GM12878 (cell line): Measurements from ENCODE around the gene TRAPPC2B. TPM values are rescaled to one million over a fixed set of nuclear protein-coding genes. Genes with fewer than 3 reads are reported as not detected.

Experiments used
- ATF3 ChIP-seq: IDR thresholded peaks from 2 replicates; pipeline ENCODE4 v1.6.1; 2011; ENCODE audit warnings: low read depth, mild to moderate bottlenecking, low read length, moderate library complexity, borderline replicate concordance; ENCODE audit errors: extremely low read depth
- ATF7 ChIP-seq: fragments of 450-650 bp; IDR thresholded peaks from 2 replicates; pipeline ENCODE4 v1.6.1; 2016; ENCODE audit warnings: low read depth, mild to moderate bottlenecking
- BMI1 ChIP-seq: fragments of 450-650 bp; IDR thresholded peaks from 2 replicates; pipeline ENCODE4 v1.6.1; 2016; ENCODE audit warnings: mild to moderate bottlenecking, moderate library complexity, borderline replicate concordance
- BRCA1 ChIP-seq: IDR thresholded peaks from 2 replicates; pipeline ENCODE4 v1.6.1; 2011; ENCODE audit warnings: low read depth, low read length, improper control_type of control experiment
- CBX5 ChIP-seq: sonication (generic); IDR thresholded peaks from 2 replicates; pipeline ENCODE4 v1.6.1; 2016; ENCODE audit warnings: low read depth, moderate library complexity, mild to moderate bottlenecking, inconsistent platforms
- HDAC2 ChIP-seq: fragments of 200-600 bp; sonication (generic); IDR thresholded peaks from 2 replicates; pipeline ENCODE4 v1.6.1; 2017
- IKZF1 ChIP-seq: fragments of 450-650 bp; conservative IDR thresholded peaks from 2 replicates; pipeline ENCODE4 v1.6.1; 2017; ENCODE audit warnings: antibody characterized with exemption, mild to moderate bottlenecking
- IKZF2 ChIP-seq, 2 experiments: fragments of 450-650 bp; IDR thresholded peaks; 2 replicates each; pipeline ENCODE4 v1.6.1; 2017; ENCODE audit warnings: mild to moderate bottlenecking in 2 of 2, moderate library complexity in 2 of 2
- IRF3 ChIP-seq: fragments of 450-650 bp; IDR thresholded peaks from 2 replicates; pipeline ENCODE4 v1.6.1; 2014; ENCODE audit warnings: mild to moderate bottlenecking
- KDM1A ChIP-seq: fragments of 200-600 bp; sonication (generic); IDR thresholded peaks from 2 replicates; pipeline ENCODE4 v1.6.1; 2016; ENCODE audit warnings: borderline replicate concordance
- NR2C1 ChIP-seq: fragments of 450-650 bp; IDR thresholded peaks from 2 replicates; pipeline ENCODE4 v1.6.1; 2017; ENCODE audit warnings: antibody characterized with exemption, mild to moderate bottlenecking, moderate library complexity
- NR2C2 ChIP-seq: IDR thresholded peaks from 2 replicates; pipeline ENCODE4 v1.6.1; 2011; ENCODE audit warnings: borderline replicate concordance, low read depth; ENCODE audit not compliant: control insufficient read depth, insufficient read length
- POLR2AphosphoS2 ChIP-seq: IDR thresholded peaks from 2 replicates; pipeline ENCODE4 v1.6.1; 2011; ENCODE audit warnings: low read depth, mild to moderate bottlenecking, low read length, improper control_type of control experiment, moderate library complexity
- RUNX3 ChIP-seq: IDR thresholded peaks from 2 replicates; pipeline ENCODE4 v1.6.1; 2012; ENCODE audit warnings: low read length, inconsistent platforms
- SMARCA5 ChIP-seq: fragments of 450-650 bp; IDR thresholded peaks from 2 replicates; pipeline ENCODE4 v1.6.1; 2017; ENCODE audit warnings: mild to moderate bottlenecking
- TARDBP ChIP-seq: IDR thresholded peaks from 2 replicates; pipeline ENCODE4 v1.6.1; 2016; ENCODE audit warnings: borderline replicate concordance
- ZNF207 ChIP-seq: fragments of 450-650 bp; IDR thresholded peaks from 2 replicates; pipeline ENCODE4 v1.6.1; 2014; ENCODE audit warnings: antibody characterized with exemption, mild to moderate bottlenecking, borderline replicate concordance
- ZSCAN29 ChIP-seq: fragments of 450-650 bp; IDR thresholded peaks from 2 replicates; pipeline ENCODE4 v1.6.1; 2017; ENCODE audit warnings: mild to moderate bottlenecking, moderate library complexity
- polyA plus RNA-seq, 11 experiments: library from polyadenylated mRNA; depleted of rRNA in 4 of 11; unstranded in 6 of 11; stranded (reverse) in 5 of 11; fragments of >200 nt; fragmentation: Nextera tagmentation in 4 of 11; fragmentation: Illumina TruSeq in 1 of 11; extraction: Ambion mirVana in 4 of 11; extraction: Trizol in 1 of 11; gene quantifications; 1 replicate in 1 of 11; 2 replicates in 10 of 11; pipeline versions ENCODE4 v1.2.1 to v1.2.3, GENCODE V29; 2011 to 2016; ENCODE audit warnings: inconsistent platforms in 2 of 11, missing spikeins in 2 of 11, low read depth in 1 of 11
- total RNA-seq, 4 experiments: library from RNA; depleted of rRNA in 3 of 4; stranded (reverse); fragments of >200 nt in 3 of 4; fragmentation: Illumina TruSeq in 1 of 4; extraction: Trizol in 1 of 4; gene quantifications; 2 replicates each; pipeline versions ENCODE4 v1.2.1 to v1.2.3, GENCODE V29; 2013 to 2021
- TF ChIP-seq, protein P1 (sequence below), 3 experiments: IDR thresholded peaks in 2 of 3; conservative IDR thresholded peaks in 1 of 3; 2 replicates each; pipeline ENCODE4 v1.5.1; 2011; ENCODE audit warnings: low read depth in 3 of 3, low read length in 3 of 3, mild to moderate bottlenecking in 3 of 3, control low read depth in 2 of 3, moderate library complexity in 2 of 3, inconsistent platforms in 1 of 3, mixed read lengths in 1 of 3; ENCODE audit not compliant: control insufficient read depth in 2 of 3, insufficient read depth in 1 of 3; ENCODE audit errors: extremely low read depth in 1 of 3
- TF ChIP-seq, protein P2 (sequence below): IDR thresholded peaks from 2 replicates; pipeline ENCODE4 v1.6.1; 2012; ENCODE audit warnings: mild to moderate bottlenecking, low read depth, low read length
- TF ChIP-seq, protein P3 (sequence below): IDR thresholded peaks from 2 replicates; pipeline ENCODE4 v1.6.1; 2012; ENCODE audit warnings: low read length, inconsistent platforms

The TRAPPC2B gene
- total and polyA plus RNA-seq, 10 of the 15 experiments (the other 5 are each of a cell fraction or from before 2014, with no cell fraction given), result 10.6 to 86.4 (median 25.6) TPM

GRCh38 chr19:57410877-57411671 is 47.7 kb downstream of the TRAPPC2B start, which contains the start of gene ZNF17 (continued):
- TF ChIP-seq RUNX3 (no peak), CBX5 (no peak), KDM1A (no peak), NR2C1 (peak; percentile 88), TARDBP (peak; percentile 53; the same call in 1 of the 2 replicates), IKZF2 (IDR thresholded peaks at IDR 0.05) (no peak), BRCA1 (no peak), ATF7 (0 out of 2 replicates have a peak, but pooled peaks have one; percentile 16), POLR2AphosphoS2 (peak; percentile 74; the same call in 1 of the 2 replicates), ZNF207 (no peak), IKZF1 (peak; percentile 94), SMARCA5 (no peak), BMI1 (no peak), ATF3 (no peak), NR2C2 (no peak), IRF3 (peak; percentile 70), HDAC2 (no peak), ZSCAN29 (no peak)
- TF ChIP-seq, protein P1, sequence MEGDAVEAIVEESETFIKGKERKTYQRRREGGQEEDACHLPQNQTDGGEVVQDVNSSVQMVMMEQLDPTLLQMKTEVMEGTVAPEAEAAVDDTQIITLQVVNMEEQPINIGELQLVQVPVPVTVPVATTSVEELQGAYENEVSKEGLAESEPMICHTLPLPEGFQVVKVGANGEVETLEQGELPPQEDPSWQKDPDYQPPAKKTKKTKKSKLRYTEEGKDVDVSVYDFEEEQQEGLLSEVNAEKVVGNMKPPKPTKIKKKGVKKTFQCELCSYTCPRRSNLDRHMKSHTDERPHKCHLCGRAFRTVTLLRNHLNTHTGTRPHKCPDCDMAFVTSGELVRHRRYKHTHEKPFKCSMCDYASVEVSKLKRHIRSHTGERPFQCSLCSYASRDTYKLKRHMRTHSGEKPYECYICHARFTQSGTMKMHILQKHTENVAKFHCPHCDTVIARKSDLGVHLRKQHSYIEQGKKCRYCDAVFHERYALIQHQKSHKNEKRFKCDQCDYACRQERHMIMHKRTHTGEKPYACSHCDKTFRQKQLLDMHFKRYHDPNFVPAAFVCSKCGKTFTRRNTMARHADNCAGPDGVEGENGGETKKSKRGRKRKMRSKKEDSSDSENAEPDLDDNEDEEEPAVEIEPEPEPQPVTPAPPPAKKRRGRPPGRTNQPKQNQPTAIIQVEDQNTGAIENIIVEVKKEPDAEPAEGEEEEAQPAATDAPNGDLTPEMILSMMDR (IDR thresholded peaks at IDR 0.05 in 2 of 3, conservative IDR thresholded peaks at IDR 0.05 in 1 of 3; ENCODE audit: control insufficient read depth in 2 of 3, extremely low read depth in 1 of 3, insufficient read depth in 1 of 3, low read depth in 3 of 3, low read length in 3 of 3), result no peak
- TF ChIP-seq, protein P2, sequence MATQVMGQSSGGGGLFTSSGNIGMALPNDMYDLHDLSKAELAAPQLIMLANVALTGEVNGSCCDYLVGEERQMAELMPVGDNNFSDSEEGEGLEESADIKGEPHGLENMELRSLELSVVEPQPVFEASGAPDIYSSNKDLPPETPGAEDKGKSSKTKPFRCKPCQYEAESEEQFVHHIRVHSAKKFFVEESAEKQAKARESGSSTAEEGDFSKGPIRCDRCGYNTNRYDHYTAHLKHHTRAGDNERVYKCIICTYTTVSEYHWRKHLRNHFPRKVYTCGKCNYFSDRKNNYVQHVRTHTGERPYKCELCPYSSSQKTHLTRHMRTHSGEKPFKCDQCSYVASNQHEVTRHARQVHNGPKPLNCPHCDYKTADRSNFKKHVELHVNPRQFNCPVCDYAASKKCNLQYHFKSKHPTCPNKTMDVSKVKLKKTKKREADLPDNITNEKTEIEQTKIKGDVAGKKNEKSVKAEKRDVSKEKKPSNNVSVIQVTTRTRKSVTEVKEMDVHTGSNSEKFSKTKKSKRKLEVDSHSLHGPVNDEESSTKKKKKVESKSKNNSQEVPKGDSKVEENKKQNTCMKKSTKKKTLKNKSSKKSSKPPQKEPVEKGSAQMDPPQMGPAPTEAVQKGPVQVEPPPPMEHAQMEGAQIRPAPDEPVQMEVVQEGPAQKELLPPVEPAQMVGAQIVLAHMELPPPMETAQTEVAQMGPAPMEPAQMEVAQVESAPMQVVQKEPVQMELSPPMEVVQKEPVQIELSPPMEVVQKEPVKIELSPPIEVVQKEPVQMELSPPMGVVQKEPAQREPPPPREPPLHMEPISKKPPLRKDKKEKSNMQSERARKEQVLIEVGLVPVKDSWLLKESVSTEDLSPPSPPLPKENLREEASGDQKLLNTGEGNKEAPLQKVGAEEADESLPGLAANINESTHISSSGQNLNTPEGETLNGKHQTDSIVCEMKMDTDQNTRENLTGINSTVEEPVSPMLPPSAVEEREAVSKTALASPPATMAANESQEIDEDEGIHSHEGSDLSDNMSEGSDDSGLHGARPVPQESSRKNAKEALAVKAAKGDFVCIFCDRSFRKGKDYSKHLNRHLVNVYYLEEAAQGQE, result no peak
- TF ChIP-seq, protein P3, sequence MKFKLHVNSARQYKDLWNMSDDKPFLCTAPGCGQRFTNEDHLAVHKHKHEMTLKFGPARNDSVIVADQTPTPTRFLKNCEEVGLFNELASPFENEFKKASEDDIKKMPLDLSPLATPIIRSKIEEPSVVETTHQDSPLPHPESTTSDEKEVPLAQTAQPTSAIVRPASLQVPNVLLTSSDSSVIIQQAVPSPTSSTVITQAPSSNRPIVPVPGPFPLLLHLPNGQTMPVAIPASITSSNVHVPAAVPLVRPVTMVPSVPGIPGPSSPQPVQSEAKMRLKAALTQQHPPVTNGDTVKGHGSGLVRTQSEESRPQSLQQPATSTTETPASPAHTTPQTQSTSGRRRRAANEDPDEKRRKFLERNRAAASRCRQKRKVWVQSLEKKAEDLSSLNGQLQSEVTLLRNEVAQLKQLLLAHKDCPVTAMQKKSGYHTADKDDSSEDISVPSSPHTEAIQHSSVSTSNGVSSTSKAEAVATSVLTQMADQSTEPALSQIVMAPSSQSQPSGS, result no peak
